GM21825 (cell line): ENCODE data around the gene PGS1.

Experiments
- ATAC-seq: cut with Tn5 transposase; IDR thresholded peaks from one replicate; pipeline ENCODE4 v1.9.1; 2021; ENCODE audit warnings: mild to moderate bottlenecking, moderate library complexity; ENCODE audit not compliant: unreplicated experiment

The PGS1 gene

DNA sequence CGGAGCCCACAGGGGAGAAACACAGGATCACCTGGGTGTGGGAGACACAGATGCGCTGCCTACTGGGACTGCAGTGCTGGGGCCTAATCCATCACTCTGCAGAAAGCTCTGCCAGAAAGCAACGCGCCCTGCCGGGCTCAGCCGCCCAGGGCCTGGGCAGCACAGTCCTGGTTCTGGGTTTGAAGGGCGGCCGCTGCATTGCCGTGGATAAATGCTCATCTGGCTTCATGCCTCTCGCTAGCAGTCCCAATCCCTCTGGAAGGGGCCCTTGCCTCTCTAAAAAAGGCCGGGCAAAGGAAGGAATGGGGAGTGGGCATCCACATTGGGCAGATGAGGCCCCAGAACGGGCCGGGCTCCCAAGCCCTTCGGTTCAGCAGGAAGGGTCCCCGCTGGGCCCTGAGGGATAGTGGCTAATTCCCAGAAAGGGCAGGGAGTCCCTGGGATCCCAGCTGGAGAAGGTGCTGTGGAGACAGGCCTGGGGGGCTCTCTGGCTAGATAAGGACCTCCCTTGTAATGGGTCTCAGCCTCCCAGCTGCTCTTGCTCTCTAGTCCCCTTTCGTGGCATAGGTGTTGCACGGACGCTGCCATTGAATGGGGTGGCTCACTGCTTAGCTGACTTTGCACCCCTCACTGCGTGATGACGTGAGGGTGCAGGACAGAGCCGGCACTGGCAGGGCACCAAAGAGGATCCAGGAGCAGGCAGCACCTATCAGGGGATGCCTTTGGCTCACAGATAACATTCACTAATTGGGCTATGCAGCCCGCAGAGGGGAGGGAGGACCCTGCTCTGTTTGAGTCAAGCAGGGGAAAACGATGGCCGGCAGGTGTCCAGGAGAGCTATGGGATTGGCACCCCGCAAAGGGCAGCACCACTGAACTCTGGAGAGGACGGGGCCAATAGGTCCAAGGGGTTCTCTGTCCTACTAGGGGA, 88.6 kb downstream of the PGS1 start:
- no peak for ATAC-seq

GRCh38 chr17:78468366-78468765, 89.9 kb downstream of the PGS1 start:
- ATAC-seq = no peak

GRCh38 chr17:78469443-78469842, 91.0 kb downstream of the PGS1 start:
- no peak for ATAC-seq

GRCh38 chr17:78471635-78472034, 93.2 kb downstream of the PGS1 start:
- no peak for ATAC-seq

GRCh38 chr17:78472035-78472905, 93.8 kb downstream of the PGS1 start:
- no peak for ATAC-seq

GRCh38 chr17:78473951-78474613, 95.6 kb downstream of the PGS1 start:
- ATAC-seq = no peak
